Sigmoid colon (tissue), 4 donors: ENCODE results near the gene TMEM141.

ENCODE experiments used
- EP300 ChIP-seq, 4 donors: sonication (generic); formaldehyde crosslinking; IDR thresholded peaks; one replicate each; pipeline ENCODE4 v1.6.1; 2017; ENCODE audit warnings: antibody characterized with exemption in 4 of 4
- POLR2AphosphoS5 ChIP-seq, 4 donors: sonication (generic); formaldehyde crosslinking; IDR thresholded peaks; one replicate each; pipeline ENCODE4 v1.6.1; 2017; ENCODE audit warnings: antibody characterized with exemption in 4 of 4
- TF ChIP-seq, protein P1 (sequence below), 4 experiments: fragments of 450-650 bp in 3 of 4; fragments of 200-600 bp in 1 of 4; IDR thresholded peaks; one replicate each; pipeline ENCODE4 v1.5.1; 2016 to 2019; ENCODE audit warnings: antibody characterized with exemption in 4 of 4, mild to moderate bottlenecking in 3 of 4, moderate library complexity in 2 of 4

DNA sequence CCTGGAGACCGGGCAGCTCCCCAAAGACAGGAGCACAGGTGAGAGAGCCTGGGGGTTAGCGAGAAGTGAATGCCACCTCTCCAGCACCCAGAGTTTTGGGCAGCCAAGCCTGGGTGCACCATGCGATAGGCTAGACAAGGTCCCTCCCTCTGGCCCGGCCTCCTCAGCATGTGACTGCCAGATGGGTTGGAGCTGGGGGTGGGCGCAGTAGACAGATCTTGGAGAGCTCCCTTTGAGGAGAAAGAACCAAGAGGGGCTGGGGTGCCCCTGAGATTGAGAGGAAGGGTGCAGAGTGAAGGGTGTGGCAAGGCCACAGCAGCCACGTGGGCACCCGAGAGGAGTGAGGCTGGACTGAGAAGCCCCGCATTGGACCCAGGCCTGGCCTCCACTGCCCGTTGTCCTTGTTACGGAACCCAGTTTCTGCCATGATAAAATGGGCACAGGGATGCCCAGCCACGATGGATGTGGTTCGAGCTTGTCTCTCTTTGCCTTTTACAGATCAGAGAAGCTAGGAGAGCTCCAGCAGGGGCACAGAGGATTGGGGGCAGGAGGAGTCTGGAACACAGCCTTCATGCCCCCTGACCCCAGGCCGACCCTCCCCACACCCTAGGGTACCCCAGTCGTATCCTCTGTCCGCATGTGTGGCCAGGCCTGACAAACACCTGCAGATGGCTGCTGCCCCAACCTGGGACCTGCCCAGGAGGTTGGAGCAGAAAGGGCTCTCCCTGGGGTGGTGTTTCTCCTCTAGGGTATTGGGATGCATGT is 1.4 kb downstream of the TMEM141 start:
- no peak for TF ChIP-seq POLR2AphosphoS5 (IDR thresholded peaks at IDR 0.05)
- TF ChIP-seq, protein P1, sequence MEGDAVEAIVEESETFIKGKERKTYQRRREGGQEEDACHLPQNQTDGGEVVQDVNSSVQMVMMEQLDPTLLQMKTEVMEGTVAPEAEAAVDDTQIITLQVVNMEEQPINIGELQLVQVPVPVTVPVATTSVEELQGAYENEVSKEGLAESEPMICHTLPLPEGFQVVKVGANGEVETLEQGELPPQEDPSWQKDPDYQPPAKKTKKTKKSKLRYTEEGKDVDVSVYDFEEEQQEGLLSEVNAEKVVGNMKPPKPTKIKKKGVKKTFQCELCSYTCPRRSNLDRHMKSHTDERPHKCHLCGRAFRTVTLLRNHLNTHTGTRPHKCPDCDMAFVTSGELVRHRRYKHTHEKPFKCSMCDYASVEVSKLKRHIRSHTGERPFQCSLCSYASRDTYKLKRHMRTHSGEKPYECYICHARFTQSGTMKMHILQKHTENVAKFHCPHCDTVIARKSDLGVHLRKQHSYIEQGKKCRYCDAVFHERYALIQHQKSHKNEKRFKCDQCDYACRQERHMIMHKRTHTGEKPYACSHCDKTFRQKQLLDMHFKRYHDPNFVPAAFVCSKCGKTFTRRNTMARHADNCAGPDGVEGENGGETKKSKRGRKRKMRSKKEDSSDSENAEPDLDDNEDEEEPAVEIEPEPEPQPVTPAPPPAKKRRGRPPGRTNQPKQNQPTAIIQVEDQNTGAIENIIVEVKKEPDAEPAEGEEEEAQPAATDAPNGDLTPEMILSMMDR (IDR thresholded peaks at IDR 0.05): no peak
- no peak for TF ChIP-seq EP300 (IDR thresholded peaks at IDR 0.05)
